Ecto neural progenitor cell (in vitro differentiated cells): ENCODE results near the gene MUC20.
A peak's percentile ranks its signal among the peaks of the same experiment; 100 is the strongest.
"Not testable (repeated sequence)": the region's sequence is repeated elsewhere in the genome, so short reads cannot be mapped to it uniquely, and the experiment has no call there.

Experiments
- DNase-seq: peaks from one replicate; pipeline ENCODE4 v3.0.0-alpha.2; 2018; ENCODE audit warnings: low spot score

Gene MUC20

GRCh38 chr3:195720831-195721506, at the start of gene MUC20:
MUC20 (plus strand) TSS chr3:195720978; CDS start chr3:195721008, 30 bp downstream.
- DNase-seq: not testable (repeated sequence)

- not testable (repeated sequence) for DNase-seq
Measured at GRCh38 chr3:195671283-195671682, 49.5 kb upstream of the MUC20 start.

GRCh38 chr3:195673711-195674110, 47.1 kb upstream of the MUC20 start:
- not testable (repeated sequence) for DNase-seq

DNA sequence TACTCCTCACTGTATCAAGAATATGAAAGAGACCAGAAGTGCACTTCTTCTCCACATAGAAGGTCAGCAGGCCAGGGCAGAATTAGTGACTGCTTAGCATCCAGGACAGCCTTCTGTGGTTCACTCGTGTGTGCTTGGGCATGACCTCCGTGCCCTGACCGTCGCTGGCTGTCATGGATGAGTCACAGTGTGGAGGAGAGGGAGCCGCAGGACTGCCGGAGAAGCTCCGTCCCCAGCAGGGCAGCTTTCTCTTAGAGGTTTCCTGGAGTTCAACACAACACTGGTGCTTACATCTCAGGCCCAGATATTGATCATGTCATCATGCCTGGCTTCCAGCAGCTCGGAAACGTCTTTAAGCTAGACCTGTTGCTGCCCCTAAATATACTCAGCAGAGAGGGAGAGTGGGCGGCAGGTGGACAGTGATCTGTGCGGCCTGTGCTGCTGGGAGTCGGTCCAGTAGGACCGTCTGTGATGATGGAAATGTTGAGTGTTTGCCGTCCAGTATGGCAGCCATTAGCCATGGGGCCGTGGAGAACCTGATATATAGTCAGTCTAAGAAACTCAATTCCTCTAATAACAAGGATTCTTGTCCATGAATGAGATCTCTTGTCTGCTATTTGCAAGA, 42.3 kb upstream of the MUC20 start:
- not testable (repeated sequence) for DNase-seq

GRCh38 chr3:195680690-195681089, 40.1 kb upstream of the MUC20 start:
- DNase-seq: not testable (repeated sequence)

DNA sequence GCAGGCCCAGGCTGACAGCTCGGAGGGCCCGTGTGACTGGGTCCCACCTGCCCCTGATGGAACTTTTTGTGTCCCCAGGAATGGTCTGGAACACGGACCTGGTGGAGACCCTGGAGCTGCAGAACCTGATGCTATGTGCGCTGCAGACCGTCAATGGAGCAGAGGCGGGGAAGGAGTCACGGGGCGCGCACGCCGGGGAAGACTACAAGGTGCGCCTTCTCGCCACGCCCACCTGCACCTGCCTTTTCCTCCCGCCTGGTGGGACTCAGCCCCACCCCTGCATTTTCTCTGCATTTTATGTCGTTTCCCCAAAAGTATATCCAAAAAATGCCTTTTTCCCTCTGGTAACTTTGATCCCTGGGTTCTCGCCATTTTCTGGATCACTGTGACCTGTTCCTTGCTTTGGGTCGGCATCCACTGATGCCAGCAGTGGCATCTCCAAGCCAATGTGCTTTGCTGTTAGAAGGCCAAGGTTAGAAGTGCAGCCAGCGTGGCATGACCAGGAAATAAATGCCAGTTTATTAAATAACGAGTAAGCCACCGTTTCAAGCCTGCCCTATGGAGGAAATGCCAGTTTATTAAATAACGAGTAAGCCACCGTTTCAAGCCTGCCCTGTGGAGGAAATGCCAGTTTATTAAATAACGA, 39.2 kb upstream of the MUC20 start:
- DNase-seq: not testable (repeated sequence)

DNA sequence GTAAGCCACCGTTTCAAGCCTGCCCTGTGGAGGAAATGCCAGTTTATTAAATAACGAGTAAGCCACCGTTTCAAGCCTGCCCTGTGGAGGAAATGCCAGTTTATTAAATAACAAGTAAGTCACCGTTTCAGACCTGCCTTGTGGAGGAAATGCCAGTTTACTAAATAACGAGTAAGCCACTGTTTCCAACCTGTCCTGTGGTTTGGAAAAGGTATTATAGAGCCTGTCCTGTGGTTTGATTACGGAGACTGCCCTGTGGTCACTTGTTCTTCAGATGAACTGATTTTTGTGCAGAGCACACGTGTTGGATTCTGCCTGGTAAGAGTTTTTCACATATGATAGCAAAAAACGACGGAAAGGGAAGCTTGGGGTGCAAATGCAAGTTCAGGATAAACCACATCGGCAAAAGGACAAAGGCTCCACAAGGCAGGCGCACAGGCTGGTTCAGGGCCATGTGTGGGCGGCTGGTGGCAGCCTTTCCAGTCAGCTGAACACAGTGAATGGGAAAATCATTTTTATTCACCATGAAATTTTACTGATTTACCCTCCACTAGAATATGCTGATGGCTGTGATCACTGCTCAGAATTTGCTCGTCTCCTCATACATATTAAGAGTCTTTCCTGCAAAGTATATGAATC, 38.6 kb upstream of the MUC20 start:
- not testable (repeated sequence) for DNase-seq

DNA sequence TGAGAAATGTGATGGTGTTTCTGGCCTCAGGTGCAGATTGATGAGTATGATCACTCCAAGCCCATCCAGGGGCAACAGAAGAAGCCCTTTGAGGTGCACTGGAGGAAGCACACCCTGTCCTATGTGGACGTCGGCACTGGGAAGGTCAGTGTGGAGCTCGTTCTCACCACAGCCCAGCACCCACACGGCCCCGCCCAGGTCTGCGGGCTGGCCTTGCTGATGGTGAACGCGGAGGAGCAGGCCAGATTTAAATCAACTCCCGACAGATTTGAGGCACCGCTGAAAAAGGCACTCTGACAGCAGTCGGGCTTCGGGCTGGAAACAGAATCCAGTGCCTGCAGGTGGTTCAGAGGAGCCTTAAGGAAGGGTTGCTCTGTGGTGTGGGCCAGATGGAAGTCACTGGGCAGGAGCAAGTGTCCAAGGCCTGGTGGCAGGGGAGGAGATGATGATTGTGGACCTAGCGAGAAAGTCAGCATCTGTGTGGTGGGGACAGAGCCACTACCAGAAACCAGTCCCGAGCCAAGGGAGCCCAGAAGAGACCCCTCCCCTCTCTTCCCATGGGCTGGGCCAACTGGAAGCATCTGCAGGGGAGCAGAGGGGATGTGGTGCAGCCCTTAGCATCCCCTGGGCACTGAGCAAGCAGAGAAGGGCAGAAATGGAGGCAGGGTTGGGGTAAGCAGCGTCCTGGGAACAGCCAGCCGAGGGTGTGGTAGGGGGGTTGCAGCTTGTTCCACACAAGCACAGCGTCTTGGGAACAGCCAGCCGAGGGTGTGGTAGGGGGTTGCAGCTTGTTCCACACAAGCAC, 36.9 kb upstream of the MUC20 start:
- not testable (repeated sequence) for DNase-seq

DNA sequence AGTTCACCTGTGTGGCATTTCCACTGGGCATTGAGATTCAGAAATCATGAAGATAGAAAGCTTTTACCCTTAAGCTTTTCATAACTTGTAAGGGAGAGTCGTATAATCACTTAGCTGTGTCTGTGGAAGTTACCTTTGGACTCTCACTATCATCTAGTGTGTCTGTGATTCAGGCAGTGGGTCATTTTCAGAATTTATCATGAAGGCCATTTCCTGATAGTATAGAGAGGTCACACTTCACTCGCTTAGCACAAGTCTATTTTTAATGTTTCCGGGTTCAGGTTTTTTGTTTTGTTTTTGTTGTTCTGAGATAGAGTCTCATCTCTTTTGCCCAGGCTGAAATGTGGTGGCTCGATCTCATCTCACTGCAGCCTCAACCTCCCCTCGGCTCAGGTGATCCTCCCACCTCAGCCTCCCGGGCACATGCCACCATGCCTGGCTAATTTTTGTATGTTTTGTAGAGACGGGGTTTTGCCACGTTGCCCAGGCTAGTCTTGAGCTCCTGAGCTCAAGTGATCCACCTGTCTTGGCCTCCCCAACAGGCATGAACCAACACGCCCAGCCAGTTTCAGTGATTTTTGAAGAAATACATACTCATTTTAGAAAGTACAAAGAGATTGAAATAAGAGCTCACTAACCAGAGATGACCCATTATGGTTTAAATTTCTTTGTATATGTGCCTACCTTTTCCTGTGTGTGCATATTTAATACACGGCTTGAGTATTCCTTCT, 36.1 kb upstream of the MUC20 start:
- DNase-seq: not testable (repeated sequence)

DNA sequence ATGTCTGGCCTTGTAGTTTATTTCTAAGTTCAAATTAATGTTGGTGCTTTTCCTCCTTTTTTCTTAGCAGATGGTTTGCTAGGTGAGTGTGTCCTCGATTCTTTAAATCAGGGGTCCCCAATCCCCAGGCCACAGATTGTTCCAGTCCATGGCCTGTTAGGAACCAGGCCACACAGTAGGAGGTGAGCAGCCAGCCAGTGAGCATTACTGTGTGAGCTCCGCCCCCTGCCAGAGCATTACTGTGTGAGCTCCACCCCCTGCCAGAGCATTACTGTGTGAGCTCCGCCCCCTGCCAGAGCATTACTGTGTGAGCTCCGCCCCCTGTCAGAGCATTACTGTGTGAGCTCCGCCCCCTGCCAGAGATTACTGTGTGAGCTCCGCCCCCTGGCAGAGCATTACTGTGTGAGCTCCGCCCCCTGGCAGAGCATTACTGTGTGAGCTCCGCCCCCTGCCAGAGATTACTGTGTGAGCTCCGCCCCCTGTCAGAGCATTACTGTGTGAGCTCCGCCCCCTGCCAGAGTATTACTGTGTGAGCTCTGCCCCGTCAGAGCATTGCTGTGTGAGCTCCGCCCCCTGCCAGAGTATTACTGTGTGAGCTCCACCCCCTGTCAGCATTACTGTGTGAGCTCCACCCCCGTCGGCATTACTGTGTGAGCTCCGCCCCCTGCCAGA, 34.1 kb upstream of the MUC20 start:
- DNase-seq: not testable (repeated sequence)

DNA sequence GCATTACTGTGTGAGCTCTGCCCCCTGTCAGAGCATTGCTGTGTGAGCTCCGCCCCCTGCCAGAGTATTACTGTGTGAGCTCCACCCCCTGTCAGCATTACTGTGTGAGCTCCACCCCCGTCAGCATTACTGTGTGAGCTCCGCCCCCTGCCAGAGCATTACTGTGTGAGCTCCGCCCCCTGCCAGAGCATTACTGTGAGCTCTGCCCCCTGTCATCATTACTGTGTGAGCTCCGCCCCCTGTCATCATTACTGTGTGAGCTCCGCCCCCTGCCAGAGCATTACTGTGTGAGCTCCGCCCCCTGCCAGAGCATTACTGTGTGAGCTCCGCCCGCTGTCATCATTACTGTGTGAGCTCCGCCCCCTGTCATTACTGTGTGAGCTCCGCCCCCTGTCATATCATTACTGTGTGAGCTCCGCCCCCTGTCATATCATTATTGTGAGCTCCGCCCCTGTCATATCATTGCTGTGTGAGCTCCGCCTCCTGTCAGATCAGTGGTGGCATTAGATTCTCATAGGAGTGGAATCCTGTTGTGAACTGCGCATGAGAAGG, 33.5 kb upstream of the MUC20 start:
- DNase-seq: peak; percentile 44

DNA sequence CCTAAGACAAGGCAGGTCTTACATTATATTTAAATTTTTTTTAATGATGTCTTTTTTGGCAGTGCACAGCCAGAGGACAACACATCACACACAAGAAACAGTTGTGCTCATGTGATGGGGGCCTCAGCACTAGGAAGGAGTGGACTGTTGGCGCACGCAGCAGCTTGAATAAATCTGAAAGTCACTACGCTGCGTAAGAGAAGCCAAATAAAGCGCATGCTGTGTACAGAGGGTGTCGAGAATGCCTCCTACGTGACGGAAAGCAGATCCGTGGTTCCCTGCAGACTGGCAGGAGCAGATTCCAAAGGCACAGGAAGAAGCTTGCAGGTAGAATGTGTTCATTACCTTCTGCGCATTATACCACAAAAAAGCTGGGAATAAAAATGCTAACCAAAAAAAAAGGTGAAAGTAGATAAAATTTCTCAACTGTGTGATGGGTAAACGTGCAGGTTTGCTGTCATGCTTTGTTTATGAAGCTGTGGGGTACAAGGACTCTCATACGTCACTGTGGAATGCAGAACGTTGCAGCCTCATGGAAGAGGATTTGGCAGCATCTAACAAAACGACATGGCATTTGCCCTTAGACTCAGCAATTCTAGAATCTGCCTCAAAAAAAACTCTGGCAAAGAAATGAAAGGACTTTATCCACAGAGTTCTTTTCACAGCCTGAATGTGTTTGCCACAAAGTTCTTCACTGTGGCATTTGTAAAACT, 32.2 kb upstream of the MUC20 start:
- not testable (repeated sequence) for DNase-seq

GRCh38 chr3:195689184-195690070, 31.4 kb upstream of the MUC20 start:
- not testable (repeated sequence) for DNase-seq

- no peak for DNase-seq
Measured at GRCh38 chr3:195690951-195691350, 29.8 kb upstream of the MUC20 start.

GRCh38 chr3:195691596-195692353, 29.0 kb upstream of the MUC20 start:
- peak; percentile 37 for DNase-seq

GRCh38 chr3:195692354-195692685, 28.5 kb upstream of the MUC20 start:
- DNase-seq: peak; percentile 36

DNA sequence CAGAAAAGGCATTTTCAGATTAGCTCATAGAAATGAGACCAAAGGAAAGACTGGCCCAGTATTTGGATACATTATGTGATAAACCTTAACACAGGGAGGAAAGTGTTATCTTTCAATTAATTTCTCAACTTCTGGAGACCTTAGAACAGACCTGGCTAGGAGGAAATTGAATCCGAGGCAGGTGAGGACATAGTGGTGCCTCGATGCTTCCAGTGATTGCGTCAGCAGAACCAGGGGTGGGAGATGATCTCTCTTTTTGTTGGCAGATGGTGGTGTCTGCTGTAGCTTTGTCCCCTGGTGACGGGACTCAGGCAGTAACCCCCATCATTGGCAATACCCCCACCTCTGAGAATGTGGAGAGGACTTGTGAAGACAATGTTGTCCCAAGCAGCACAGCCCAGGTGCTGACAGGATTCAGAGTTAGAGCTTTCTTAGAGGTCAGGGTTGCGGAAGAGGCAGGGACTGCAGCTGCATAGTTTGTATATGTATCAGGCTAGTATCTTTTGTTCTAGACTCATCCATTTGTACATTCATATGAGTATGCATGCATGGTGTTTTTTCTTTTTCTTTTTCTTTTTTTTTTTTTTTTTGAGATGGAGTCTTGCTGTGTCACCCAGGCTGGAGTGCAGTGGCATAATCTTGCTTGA, 27.9 kb upstream of the MUC20 start:
- peak; percentile 23 for DNase-seq
